ENCODE measurements around the gene NRROS.

Gene NRROS

GRCh38 chr3:196684548-196685407 is 45.3 kb downstream of the NRROS start:
- DNase-seq (ENCODE audit: low spot score): peak; percentile 74

GRCh38 chr3:196686436-196686835 is 46.9 kb downstream of the NRROS start:
- DNase-seq (ENCODE audit: low spot score): no peak

GRCh38 chr3:196688349-196688748 is 48.9 kb downstream of the NRROS start:
- DNase-seq (ENCODE audit: low spot score): no peak

DNA sequence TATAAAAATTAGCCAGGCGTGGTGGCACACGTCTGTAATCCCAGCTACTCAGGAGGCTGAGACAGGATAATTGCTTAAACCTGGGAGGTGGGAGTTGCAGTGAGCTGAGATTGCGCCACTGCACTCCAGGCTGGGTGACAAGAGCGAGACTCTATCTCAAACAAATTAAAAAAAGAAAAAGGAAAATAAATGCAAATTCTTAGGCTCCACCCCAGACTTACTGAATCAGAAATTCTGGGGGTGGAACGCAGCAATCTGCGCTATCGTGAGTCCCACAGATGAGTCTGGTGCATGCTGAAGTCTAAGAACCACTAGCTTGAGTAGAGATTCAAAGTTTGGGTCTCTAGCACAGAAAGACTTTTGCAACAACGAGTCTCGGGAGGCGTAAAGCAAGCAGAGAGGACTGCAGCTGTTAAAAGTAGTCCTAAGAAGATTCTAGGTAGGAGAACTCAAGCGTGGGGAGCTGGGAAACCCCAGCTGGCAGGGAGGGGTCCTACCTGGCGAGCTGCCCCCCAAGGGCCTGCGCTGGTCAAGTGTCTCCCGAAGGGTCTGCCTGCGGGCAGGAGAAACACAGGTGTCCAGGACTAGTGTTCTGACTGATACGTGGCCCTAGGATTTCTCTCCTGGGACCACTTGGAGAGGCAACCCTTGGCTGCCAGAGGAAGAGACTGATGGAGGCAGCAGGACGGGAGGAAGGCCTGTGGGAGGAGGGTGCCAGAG is 50.6 kb downstream of the NRROS start:
- DNase-seq (ENCODE audit: low spot score): no peak

DNA sequence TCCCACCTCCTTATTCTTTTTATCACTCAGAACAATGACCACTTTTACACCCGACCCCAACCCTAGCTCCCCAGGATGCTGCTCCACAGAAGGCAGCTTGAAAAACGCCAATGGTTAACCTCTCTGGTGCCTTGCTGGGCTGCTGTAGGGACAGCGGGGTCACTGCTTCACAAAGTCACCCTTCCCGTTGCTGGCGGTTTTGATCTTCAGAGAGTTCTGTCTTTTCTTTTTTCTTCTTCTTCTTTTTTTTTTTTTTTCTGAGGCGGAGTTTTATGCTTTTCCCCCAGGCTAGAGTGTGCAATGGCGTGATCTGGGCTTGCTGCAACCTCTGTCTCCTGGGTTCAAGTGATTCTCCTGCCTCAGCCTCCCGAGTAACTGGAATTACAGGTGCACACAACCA is 51.9 kb downstream of the NRROS start:
- no peak for DNase-seq (ENCODE audit: low spot score)

DNA sequence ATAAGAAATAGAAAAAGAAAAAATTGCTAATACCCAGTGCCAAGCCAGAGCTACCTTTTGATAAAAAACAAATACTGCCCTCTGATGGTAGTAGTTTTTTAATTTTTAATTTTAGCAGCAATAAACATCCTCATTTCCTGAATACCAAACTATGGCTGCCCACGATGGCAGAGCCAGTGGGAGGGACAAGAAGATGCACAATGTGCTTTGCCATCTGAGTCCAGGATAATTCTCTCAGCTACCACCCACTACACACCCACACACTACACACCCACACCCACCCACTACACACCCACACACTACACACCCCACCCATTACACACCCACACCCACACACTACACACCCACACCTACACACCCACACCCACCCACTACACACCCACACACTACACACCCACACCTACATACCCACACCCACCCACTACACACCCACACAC is 54.7 kb downstream of the NRROS start:
- no peak for DNase-seq (ENCODE audit: low spot score)

- no peak for DNase-seq (ENCODE audit: low spot score)
Measured at GRCh38 chr3:196694941-196695848, 55.7 kb downstream of the NRROS start.

GRCh38 chr3:196695849-196696226 is 56.3 kb downstream of the NRROS start:
- DNase-seq (ENCODE audit: low spot score): no peak

DNA sequence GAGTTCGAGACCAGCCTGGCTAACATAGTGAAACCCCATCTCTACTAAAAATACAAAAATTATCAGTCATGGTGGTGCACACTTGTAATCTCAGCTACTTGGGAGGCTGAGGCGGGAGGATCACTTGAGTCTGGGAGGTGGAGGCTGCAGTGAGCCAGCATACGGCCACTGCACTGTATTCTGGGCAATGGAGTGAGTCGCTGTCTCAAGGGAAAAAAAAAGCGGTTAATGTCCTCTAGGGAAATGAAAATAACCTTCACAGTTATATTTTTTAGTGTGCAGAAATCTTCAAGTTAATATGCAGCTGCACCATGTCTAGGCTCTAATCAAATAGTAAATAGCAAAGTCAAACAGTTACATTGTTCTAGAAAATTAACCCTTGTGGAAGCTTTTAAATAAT is 57.8 kb downstream of the NRROS start:
- no peak for DNase-seq (ENCODE audit: low spot score)

GRCh38 chr3:196699749-196700148 is 60.3 kb downstream of the NRROS start:
- no peak for DNase-seq (ENCODE audit: low spot score)

DNA sequence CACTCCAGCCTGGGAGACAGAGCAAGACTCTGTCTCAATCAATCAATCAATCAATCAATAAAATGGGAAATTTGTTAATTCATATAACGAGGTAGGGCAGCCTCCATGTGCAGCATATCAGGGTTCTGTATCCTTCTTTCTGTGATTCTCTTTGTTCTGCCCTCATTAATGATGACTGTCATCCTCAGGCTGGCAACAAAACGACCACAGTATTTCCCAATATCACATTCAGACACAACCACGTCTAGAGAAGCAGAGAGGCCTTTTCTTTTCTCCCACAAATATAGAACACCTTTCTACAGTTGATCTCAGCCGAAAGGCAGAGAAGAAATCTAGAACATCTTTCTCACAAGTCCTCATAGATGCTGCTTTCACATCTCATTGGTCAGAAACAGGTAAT is 61.3 kb downstream of the NRROS start:
- DNase-seq (ENCODE audit: low spot score): no peak

GRCh38 chr3:196706327-196706726 is 66.8 kb downstream of the NRROS start:
- DNase-seq (ENCODE audit: low spot score): no peak

- no peak for DNase-seq (ENCODE audit: low spot score)
Measured at GRCh38 chr3:196706731-196707130, 67.2 kb downstream of the NRROS start.

GRCh38 chr3:196707566-196707965 is 68.1 kb downstream of the NRROS start:
- no peak for DNase-seq (ENCODE audit: low spot score)

GRCh38 chr3:196708467-196708866 is 69.0 kb downstream of the NRROS start:
- DNase-seq (ENCODE audit: low spot score): no peak

All from activated CD4-positive, alpha-beta T cell treated with anti-CD3 and anti-CD28 coated beads, Interleukin-2, Interleukin-4, amounts not matched to agents 100 ng/mL and 50 ng/mL, durations not matched to agents 16 hours and 8 hours (primary cell).